K562 (cell line): ENCODE data around the gene DKC1.

Experiments used
- POLR2A ChIP-seq: fragments of 450-650 bp; conservative IDR thresholded peaks from 2 replicates; pipeline ENCODE4 v1.6.1; 2016
- ZNF696 ChIP-seq: fragments of 250-450 bp; sonication (Bioruptor Pico); conservative IDR thresholded peaks from 2 replicates; pipeline ENCODE4 v1.4.0; 2020; ENCODE audit warnings: mild to moderate bottlenecking, moderate library complexity

GRCh38 chrX:154715825-154716224 lies 46.8 kb upstream of the DKC1 start:
- TF ChIP-seq ZNF696 (CRISPR knock-in tag) (no peak), POLR2A (no peak)
